Measurements from ENCODE around the gene ARHGAP4. TPM values are rescaled to one million over a fixed set of nuclear protein-coding genes. Genes with fewer than 3 reads are reported as not detected.

The ARHGAP4 gene
- total RNA-seq, 3 donors from 2014 or later, result 96.7 to 128 (median 108) TPM

DNA sequence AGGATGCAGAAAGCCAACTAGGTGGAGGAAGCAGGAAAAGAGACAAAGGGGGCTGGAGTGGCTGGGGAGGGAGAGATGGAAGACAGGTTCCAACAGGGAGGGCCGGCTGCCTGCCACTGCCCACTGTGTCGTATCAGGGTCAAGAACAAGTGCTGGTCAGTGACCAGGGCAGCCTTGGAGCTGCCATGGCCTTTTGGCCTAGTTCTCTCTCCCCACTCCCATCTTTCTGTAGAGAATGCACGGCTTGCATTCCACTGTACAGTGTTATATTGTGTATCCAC, 52.0 kb downstream of the ARHGAP4 start:
- no peaks in the 10 kb centered on the region for H3K36me3 Mint-ChIP-seq (ENCODE audit: insufficient read depth)
- ATAC-seq (no peak), DNase-seq (no peak)
- peaks cover 11% of the 10 kb centered on the region for H3K4me1 Mint-ChIP-seq (ENCODE audit: low read depth)
- no peak overlapping the region for H3K4me3 Mint-ChIP-seq
- H3K9me3 Mint-ChIP-seq, result no peaks in the 10 kb centered on the region
- peaks cover 15% of the 10 kb centered on the region for H3K27me3 Mint-ChIP-seq (ENCODE audit: low read depth)

GRCh38 chrX:153873282-153874084, 52.6 kb downstream of the ARHGAP4 start:
- no peaks in the 10 kb centered on the region for H3K36me3 Mint-ChIP-seq (ENCODE audit: insufficient read depth)
- H3K9me3 Mint-ChIP-seq, result no peaks in the 10 kb centered on the region
- H3K4me1 Mint-ChIP-seq (ENCODE audit: low read depth), result peaks cover 7% of the 10 kb centered on the region

DNA sequence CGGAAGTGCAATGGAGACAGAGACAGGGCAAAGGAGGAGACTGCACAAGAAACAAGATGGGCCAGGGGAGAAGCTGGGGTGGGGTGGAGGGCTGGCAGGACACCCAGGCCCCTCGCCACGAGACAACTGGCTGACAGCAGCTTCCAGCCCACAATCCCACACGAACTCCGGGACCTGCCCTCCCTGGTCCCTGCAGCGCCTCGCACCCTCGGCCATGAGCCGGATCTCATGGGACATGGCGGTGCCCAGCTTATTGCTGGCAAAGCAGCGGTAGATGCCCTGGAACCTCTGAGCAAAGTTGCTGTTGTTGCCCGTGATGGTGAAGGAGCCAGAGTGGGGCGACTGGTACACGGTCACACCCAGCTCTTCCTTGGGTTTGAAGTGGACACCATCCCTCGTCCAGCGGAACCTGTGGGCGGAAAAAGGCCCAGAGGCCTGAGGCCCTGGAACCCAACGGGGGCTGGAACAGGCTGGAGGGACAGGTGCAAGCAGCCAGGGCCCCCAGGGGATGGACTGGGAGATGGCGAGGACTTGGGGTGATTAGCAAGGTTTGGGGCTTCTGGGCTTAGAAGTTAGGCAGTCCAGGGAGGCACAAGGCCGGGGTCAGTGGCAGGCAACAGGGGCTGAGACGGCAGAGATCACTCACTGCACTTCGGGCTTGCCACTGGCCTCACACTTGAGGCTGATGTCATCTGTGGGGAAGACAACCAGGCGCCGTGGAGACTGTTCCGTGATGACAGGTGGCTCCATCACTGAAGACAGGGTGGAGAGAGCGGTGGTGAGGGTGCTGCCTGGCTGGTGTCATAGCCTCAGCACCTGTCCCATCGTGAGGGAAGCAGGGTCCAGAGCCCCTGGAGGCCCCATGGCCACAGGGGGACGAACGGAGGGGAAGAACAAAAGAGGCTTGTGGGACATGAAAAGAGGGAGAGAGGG, 53.9 kb downstream of the ARHGAP4 start:
- no peak for ATAC-seq
- H3K4me3 Mint-ChIP-seq, result no peak overlapping the region
- H3K9me3 Mint-ChIP-seq, result no peaks in the 10 kb centered on the region

More at GRCh38 chrX:153873282-153874084, 52.6 kb downstream of the ARHGAP4 start:
- DNase-seq (no peak), ATAC-seq (no peak)
- H3K4me3 Mint-ChIP-seq, result no peak overlapping the region
- H3K27me3 Mint-ChIP-seq (ENCODE audit: low read depth), result peaks cover 12% of the 10 kb centered on the region

GRCh38 chrX:153871451-153871850, 54.6 kb downstream of the ARHGAP4 start:
- ATAC-seq (no peak), DNase-seq (no peak)
- H3K27me3 Mint-ChIP-seq (ENCODE audit: low read depth), result peaks cover 11% of the 10 kb centered on the region

More for the DNA sequence above, 53.9 kb downstream of the ARHGAP4 start:
- Mint-ChIP-seq H3K27me3 (ENCODE audit: low read depth) (peaks cover 12% of the 10 kb centered on the region), H3K4me1 (ENCODE audit: low read depth) (peaks cover 2% of the 10 kb centered on the region), H3K36me3 (ENCODE audit: insufficient read depth) (no peaks in the 10 kb centered on the region)
- no peak for DNase-seq

DNA sequence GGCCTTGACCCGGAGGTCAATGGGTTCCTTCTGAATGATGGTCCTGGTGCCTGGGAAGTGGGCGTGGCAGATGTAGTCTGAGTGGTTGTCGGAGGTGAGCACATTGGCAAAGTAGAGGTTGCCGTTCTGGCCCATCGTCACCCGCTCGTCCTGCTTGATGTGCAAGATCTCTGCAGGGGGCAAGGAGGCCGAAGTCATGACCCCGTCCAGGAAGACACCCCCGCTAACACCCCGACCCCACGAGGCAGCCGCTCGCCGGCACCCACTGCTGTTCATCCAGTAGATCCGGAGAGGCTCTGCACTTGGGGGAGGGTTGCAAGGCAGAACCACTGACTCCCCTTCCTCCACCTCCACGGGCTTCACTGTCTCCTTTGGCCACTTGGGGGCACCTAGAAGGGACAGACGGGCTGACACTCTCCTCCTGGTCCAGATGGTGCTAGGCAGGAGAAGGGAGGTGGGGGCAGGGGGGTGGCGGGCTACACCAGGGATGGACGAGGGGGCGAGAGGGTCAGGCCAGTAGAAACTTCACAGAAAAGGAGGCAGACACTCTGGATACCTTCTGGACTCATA, 55.2 kb downstream of the ARHGAP4 start:
- DNase-seq (no peak), ATAC-seq (no peak)
- H3K4me3 Mint-ChIP-seq, result no peak overlapping the region
- H3K27me3 Mint-ChIP-seq (ENCODE audit: low read depth), result peaks cover 7% of the 10 kb centered on the region
- H3K4me1 Mint-ChIP-seq (ENCODE audit: low read depth), result no peaks in the 10 kb centered on the region
- H3K9me3 Mint-ChIP-seq, result no peaks in the 10 kb centered on the region
- H3K36me3 Mint-ChIP-seq (ENCODE audit: insufficient read depth), result no peaks in the 10 kb centered on the region

More at GRCh38 chrX:153871451-153871850, 54.6 kb downstream of the ARHGAP4 start:
- Mint-ChIP-seq H3K4me3 (no peak overlapping the region), H3K36me3 (ENCODE audit: insufficient read depth) (no peaks in the 10 kb centered on the region), H3K4me1 (ENCODE audit: low read depth) (peaks cover 2% of the 10 kb centered on the region), H3K9me3 (no peaks in the 10 kb centered on the region)

DNA sequence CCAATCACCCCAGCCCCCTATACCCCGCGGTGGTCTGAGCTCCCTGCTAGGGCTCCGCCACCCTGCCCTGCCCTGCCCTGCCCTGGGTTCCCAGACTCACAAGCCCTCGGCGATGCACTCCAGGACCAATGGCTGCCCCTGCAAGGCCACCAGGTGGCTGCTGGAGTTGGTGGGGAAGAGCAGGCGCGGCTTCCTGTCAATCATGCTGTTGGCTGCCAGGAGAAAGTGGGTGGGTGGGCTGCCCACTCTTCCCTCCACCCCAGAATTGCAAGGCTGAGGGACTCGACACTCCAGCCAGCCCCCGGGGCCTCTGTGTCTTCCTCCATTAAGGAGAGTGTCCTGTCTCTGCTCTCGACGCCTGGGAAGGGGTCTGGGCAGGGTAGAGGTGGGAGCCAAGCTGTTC, 55.8 kb downstream of the ARHGAP4 start:
- Mint-ChIP-seq H3K9me3 (no peaks in the 10 kb centered on the region), H3K36me3 (ENCODE audit: insufficient read depth) (no peaks in the 10 kb centered on the region), H3K4me3 (no peak overlapping the region), H3K27me3 (ENCODE audit: low read depth) (peaks cover 5% of the 10 kb centered on the region), H3K4me1 (ENCODE audit: low read depth) (no peaks in the 10 kb centered on the region)
- DNase-seq, result no peak
- no peak for ATAC-seq

GRCh38 chrX:153869473-153870287, 56.4 kb downstream of the ARHGAP4 start:
- DNase-seq (no peak), ATAC-seq (no peak)
- Mint-ChIP-seq H3K4me1 (ENCODE audit: low read depth) (no peaks in the 10 kb centered on the region), H3K9me3 (no peaks in the 10 kb centered on the region), H3K27me3 (ENCODE audit: low read depth) (peaks cover 5% of the 10 kb centered on the region), H3K36me3 (ENCODE audit: insufficient read depth) (no peaks in the 10 kb centered on the region), H3K4me3 (no peak overlapping the region)

GRCh38 chrX:153868576-153869472, 57.2 kb downstream of the ARHGAP4 start:
- H3K9me3 Mint-ChIP-seq, result no peaks in the 10 kb centered on the region
- H3K36me3 Mint-ChIP-seq (ENCODE audit: insufficient read depth), result no peaks in the 10 kb centered on the region
- no peak for DNase-seq
- H3K27me3 Mint-ChIP-seq (ENCODE audit: low read depth), result peaks cover 5% of the 10 kb centered on the region
- ATAC-seq, result no peak
- H3K4me1 Mint-ChIP-seq (ENCODE audit: low read depth), result no peaks in the 10 kb centered on the region
- H3K4me3 Mint-ChIP-seq, result no peak overlapping the region

DNA sequence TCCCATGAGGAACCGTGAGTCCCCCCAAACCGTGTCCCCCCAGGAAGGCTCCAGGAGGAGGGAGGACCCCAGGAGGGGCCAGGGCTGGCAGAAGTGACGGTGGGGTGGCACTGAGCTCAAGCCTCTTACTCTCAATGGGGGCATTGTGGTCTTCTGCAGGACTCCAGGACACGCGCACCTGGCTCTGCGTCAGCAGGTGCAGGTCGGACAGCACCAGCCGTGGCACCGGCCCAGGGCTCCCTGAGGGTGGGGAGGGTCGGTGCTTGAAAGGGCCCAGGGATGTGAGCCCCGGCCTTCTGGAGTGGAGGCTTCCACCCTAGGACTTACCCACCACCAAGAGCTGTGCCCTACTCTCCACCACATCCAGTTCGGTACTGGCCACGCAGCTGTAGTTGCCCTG, 58.4 kb downstream of the ARHGAP4 start:
- Mint-ChIP-seq H3K27me3 (ENCODE audit: low read depth) (peaks cover 5% of the 10 kb centered on the region), H3K4me1 (ENCODE audit: low read depth) (no peaks in the 10 kb centered on the region), H3K9me3 (no peaks in the 10 kb centered on the region), H3K4me3 (no peak overlapping the region), H3K36me3 (ENCODE audit: insufficient read depth) (no peaks in the 10 kb centered on the region)
- ATAC-seq (no peak), DNase-seq (no peak)

DNA sequence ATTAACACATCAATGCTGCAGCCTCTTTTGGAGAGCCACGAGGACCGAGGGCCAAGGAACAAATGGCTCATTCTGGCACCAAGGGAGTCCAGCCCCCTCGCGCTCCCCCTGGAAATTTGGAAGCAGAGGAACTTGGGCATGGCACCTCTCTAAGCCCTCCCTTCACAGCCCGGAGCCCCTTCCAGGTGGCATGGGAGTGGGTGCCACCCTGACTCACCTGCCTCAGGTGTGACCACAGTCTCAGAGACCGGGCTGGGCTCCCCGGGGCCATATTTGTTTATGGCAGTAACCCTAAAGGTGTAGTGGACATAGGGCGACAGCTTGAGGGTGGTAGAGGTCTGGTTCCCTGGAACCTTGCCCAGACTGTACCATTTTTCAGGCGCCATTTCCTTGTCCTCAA, 58.9 kb downstream of the ARHGAP4 start:
- ATAC-seq (no peak), DNase-seq (no peak)
- no peak overlapping the region for H3K4me3 Mint-ChIP-seq
- H3K36me3 Mint-ChIP-seq (ENCODE audit: insufficient read depth), result no peaks in the 10 kb centered on the region
- no peaks in the 10 kb centered on the region for H3K4me1 Mint-ChIP-seq (ENCODE audit: low read depth)
- peaks cover 2% of the 10 kb centered on the region for H3K27me3 Mint-ChIP-seq (ENCODE audit: low read depth)
- no peaks in the 10 kb centered on the region for H3K9me3 Mint-ChIP-seq

DNA sequence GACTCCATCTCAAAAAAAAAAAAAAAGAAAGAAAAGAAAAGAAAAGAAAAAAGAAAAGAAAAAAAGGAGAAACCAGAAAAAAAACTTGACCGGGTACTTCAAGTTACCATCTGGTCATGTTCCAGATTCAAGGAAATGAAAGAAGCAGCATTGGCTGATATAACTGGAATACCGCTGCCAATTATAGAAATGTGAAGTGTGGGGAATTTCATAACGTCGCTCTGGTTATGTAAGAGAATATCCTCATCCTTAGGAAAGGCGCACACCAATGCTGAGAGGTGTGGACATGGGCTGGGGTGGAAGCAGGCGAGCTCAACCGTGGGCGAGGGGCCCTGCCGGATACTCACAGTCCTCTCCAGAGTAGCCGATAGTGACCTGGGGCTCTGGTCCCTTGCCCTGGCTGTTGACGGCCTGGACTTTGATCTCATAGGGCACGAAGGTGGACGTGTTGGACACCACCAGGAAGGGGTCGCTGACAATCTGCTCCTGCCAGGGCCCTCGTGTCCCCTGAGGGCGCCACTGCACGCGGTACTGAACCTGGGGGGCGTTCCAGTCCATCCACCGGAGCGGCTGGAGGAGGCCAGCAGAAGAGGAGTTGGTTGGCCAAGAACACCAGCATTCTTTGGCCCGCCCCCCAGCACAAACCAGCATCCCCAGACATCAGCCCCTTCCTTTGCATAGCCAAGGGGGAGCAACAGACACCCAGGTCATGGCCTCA, 59.6 kb downstream of the ARHGAP4 start:
- no peak overlapping the region for H3K4me3 Mint-ChIP-seq
- no peaks in the 10 kb centered on the region for H3K9me3 Mint-ChIP-seq
- no peaks in the 10 kb centered on the region for H3K36me3 Mint-ChIP-seq (ENCODE audit: insufficient read depth)
- no peaks in the 10 kb centered on the region for H3K4me1 Mint-ChIP-seq (ENCODE audit: low read depth)
- ATAC-seq, result no peak
- H3K27me3 Mint-ChIP-seq (ENCODE audit: low read depth), result peaks cover 1% of the 10 kb centered on the region
- no peak for DNase-seq

DNA sequence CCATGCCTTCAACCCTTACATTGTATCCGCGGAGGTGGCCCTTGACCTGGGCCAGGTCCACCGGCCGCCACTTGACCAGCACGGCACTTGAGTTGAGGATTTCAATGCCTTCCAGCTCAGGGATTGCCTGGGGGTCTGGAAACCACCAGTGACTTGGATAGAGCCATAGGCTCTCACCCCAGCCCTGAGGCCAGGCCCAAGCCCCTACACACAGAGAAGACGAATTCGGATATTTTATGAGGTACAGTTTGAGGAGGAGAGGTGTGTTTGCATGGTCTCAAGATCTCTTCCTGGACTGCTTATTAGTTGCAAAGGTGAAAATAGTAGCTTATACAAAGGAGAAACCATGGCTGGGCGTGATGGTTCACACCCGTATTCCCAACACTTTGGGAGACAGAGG, 60.4 kb downstream of the ARHGAP4 start:
- H3K9me3 Mint-ChIP-seq, result no peaks in the 10 kb centered on the region
- DNase-seq, result no peak
- H3K4me3 Mint-ChIP-seq, result no peak overlapping the region
- no peaks in the 10 kb centered on the region for H3K27me3 Mint-ChIP-seq (ENCODE audit: low read depth)
- ATAC-seq, result no peak
- H3K36me3 Mint-ChIP-seq (ENCODE audit: insufficient read depth), result no peaks in the 10 kb centered on the region
- no peaks in the 10 kb centered on the region for H3K4me1 Mint-ChIP-seq (ENCODE audit: low read depth)

DNA sequence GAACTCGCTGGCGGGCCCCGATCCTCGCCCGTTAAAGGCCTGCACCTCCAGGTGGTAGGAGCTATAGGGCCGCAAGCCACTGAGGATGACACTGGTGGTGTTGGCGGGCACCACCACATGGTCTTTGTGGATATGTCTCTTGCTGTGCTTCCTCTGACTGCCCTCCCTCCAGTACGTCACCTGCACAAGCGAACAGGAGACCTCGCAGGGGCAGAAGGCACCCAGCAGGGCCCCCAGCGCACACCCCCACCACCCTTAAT, 60.8 kb downstream of the ARHGAP4 start:
- Mint-ChIP-seq H3K4me3 (no peak overlapping the region), H3K27me3 (ENCODE audit: low read depth) (no peaks in the 10 kb centered on the region), H3K36me3 (ENCODE audit: insufficient read depth) (no peaks in the 10 kb centered on the region)

More for the DNA sequence above, 60.8 kb downstream of the ARHGAP4 start:
- DNase-seq (no peak), ATAC-seq (no peak)
- Mint-ChIP-seq H3K9me3 (no peaks in the 10 kb centered on the region), H3K4me1 (ENCODE audit: low read depth) (no peaks in the 10 kb centered on the region)
